ENCODE data around the gene RIT1. TPM values are rescaled to one million over a fixed set of nuclear protein-coding genes. Genes with fewer than 3 reads are reported as not detected.

The RIT1 gene
- 46.4 and 47.8 TPM in 2 replicates for total RNA-seq
- 52.0 and 65.5 TPM in 2 replicates for polyA plus RNA-seq
- 56.2 and 62.6 TPM in 2 replicates for polyA plus RNA-seq (2011; cell fraction: cytosol; rRNA removed)
- 41.7 and 45.6 TPM in 2 replicates for polyA plus RNA-seq (2011; cell fraction: nucleus; rRNA removed)
- 36.1 and 37.2 TPM in 2 replicates for polyA plus RNA-seq (2012)
- 79.4 and 130 TPM in 2 replicates for polyA minus RNA-seq
- 15.1 TPM for polyA minus RNA-seq (2011; cell fraction: cytosol; rRNA and poly(A)+ RNA removed)
- polyA minus RNA-seq (2011; cell fraction: nucleus; rRNA and poly(A)+ RNA removed): 21.7 and 35.0 TPM in 2 replicates
- percentile 86 among the genes with signal in this experiment for Bru-seq, nascent RNA
- BruChase-seq, experiment 1, labeled RNA remaining after a 6-hour chase: percentile 89 among the genes with signal in this experiment
- percentile 96 among the genes with signal in this experiment for BruChase-seq, experiment 2, labeled RNA remaining after a 2-hour chase
- long read RNA-seq, transcript RIT1-202 (6 exons, 3,445 nt): major isoform, 65 of 76 reads
- long read RNA-seq, partial matches to known transcripts: 0 of 76 reads
- long read RNA-seq, other reads (novel, unspliced or antisense): 9 of 76 reads

DNA sequence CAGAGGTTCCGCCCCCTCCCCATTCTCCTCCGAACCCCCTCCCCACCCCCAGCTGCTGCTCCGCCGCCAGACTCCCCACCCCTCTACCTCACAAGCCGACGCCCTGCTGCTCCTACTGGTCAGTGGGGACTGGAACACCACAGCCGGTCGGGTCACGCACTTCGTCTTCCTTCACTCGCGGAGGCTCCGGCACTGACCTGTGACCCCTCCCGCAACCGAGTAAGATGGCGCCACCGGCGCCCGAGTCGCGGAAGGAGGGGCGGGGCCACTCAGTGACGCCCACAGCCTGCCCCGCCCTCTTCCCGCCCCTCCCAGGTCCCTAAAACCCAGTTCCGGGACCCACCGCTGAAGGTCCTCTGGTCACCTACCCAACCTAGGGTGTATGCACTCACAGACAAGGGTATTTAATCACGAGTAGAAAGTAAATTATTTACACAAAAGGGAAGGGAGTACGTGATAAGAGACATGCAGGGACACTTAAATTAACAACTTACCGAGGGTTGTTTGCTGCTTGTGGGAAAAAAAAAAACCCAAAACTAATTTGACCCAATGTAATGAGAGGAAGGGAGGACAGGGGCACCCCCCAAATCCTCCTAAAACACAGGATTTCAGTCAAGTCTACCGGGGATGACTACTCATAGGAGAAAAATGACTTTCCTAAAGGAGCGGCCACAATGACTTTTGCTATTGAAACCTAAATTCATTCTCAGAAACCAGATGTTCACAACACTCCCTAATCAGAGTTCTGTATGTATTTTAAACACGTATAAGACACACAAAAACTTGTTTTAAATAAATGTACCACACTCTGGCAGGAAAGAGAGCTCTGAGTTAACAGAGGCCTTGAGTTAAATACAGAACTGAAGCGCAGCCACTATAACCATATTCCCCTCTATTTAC, at the start of gene RIT1:
Gene RIT1 (minus strand): TSS at position 194 of the 900 bp plus-strand sequence. CDS start 588 bp downstream, outside the sequence.
- DNase-seq (ENCODE audit: low read depth, low spot score) (peak; percentile 79), FAIRE-seq (peak; percentile 50)
- peaks cover 13% of the 10 kb centered on the region for H3K4me1 ChIP-seq (ENCODE audit: control insufficient read depth, extremely low read depth, insufficient read depth, low read length)
- peak within 1 kb of the TSS; percentile 61 to 85 (median 67) for H3K4me3 ChIP-seq (replicated peaks in 1 of 3; ENCODE audit: insufficient read depth in 1 of 3, low read depth in 1 of 3, low read length in 3 of 3)
- H3K27me3 ChIP-seq (ENCODE audit: control insufficient read depth in 2 of 2, insufficient read depth in 2 of 2, low read length in 2 of 2): no peaks in the 10 kb centered on the region
- ChIA-PET POLR2A (interaction anchor here (0.6 kb wide), 1 partner anchor 30 kb away, joined by 6 read pairs; no protein-coding TSS in a partner anchor), CTCF (interaction anchor here (0.6 kb wide), 1 partner anchor 80 kb away, joined by 3 read pairs; no protein-coding TSS in a partner anchor)
- intact Hi-C loops (cut with micrococcal nuclease): no loop called here
- H3K9ac ChIP-seq (replicated peaks; ENCODE audit: extremely low read depth, insufficient read depth, low read length): peak within 1 kb of the TSS; percentile 74
- dilution Hi-C loops (cut with MboI; ENCODE audit: extremely low pct_ligation_motif_present, low sequenced_read_pairs): no loop called here
- H3K4me2 ChIP-seq (ENCODE audit: insufficient read depth, low read length): peak within 1 kb of the TSS; percentile 93
- no peaks in the 10 kb centered on the region for H3K9me3 ChIP-seq (replicated peaks; ENCODE audit: control insufficient read depth, insufficient read depth, low read length)
- no peak for TF ChIP-seq EZH2 (IDR thresholded peaks at IDR 0.05; ENCODE audit: borderline replicate concordance, low read depth, low read length, severe bottlenecking)
- no peak for TF ChIP-seq FOS (IDR thresholded peaks at IDR 0.05; ENCODE audit: borderline replicate concordance, insufficient read depth, low read length)
- TF ChIP-seq MAX (IDR thresholded peaks at IDR 0.05; ENCODE audit: insufficient read depth, insufficient read length): no peak
- TF ChIP-seq CTCF (IDR thresholded peaks at IDR 0.05; ENCODE audit: extremely low read depth in 1 of 2, insufficient read depth in 1 of 2, low read depth in 1 of 2, low read length in 2 of 2): no peak
- peak; percentile 86 for TF ChIP-seq POLR2AphosphoS5 (IDR thresholded peaks at IDR 0.05; ENCODE audit: insufficient read depth, low read depth, low read length)
- no peak for TF ChIP-seq MYC (IDR thresholded peaks at IDR 0.05; ENCODE audit: low read depth, low read length)
- peak; percentile 52 for TF ChIP-seq POLR2A (IDR thresholded peaks at IDR 0.05; ENCODE audit: low read depth, low read length)
- no peak for TF ChIP-seq JUN (IDR thresholded peaks at IDR 0.05; ENCODE audit: borderline replicate concordance, insufficient read depth, insufficient read length, low read depth)
- BruUV-seq (replicated peaks): no TSS peak
- peak within 1 kb of the TSS; percentile 19 for H2AFZ ChIP-seq (ENCODE audit: low read depth, low read length)
- H4K20me1 ChIP-seq (replicated peaks; ENCODE audit: control insufficient read depth, extremely low read depth, insufficient read depth, low read length): no peaks in the 10 kb centered on the region
- peak within 1 kb of the TSS; percentile 69 for H3K27ac ChIP-seq (ENCODE audit: insufficient read depth, low read depth, low read length)
- no peaks in the 10 kb centered on the region for H3K9me1 ChIP-seq (replicated peaks; ENCODE audit: control insufficient read depth, extremely low read depth, insufficient read depth, low read length)
- peaks cover 9 to 22% of the 10 kb centered on the region in 2 experiments for H3K36me3 ChIP-seq (ENCODE audit: control insufficient read depth in 2 of 2, extremely low read depth in 1 of 2, insufficient read depth in 2 of 2, low read length in 2 of 2)
- peaks cover 20% of the 10 kb centered on the region for H3K79me2 ChIP-seq (ENCODE audit: control insufficient read depth, insufficient read depth, low read length)
